ENCODE results near the gene KIF6. TPM values are rescaled to one million over a fixed set of nuclear protein-coding genes. Genes with fewer than 3 reads are reported as not detected.
A peak's percentile ranks its signal among the peaks of the same experiment; 100 is the strongest.

Gene KIF6
- total and polyA plus RNA-seq, 2 donors (not counting 1 experiment from before 2014, with no cell fraction given), result not detected

GRCh38 chr6:39362487-39362865, 362.7 kb downstream of the KIF6 start:
- peak overlapping the region; percentile 64 for H2AFZ ChIP-seq (ENCODE audit: insufficient read depth, low read depth, low read length, poor library complexity, severe bottlenecking)
- intact Hi-C loops (cut with micrococcal nuclease), result loop anchor here (5.0 kb wide), 3 partner anchors 530 to 1665 kb away; no protein-coding TSS in a partner anchor
- H3K4me1 Mint-ChIP-seq, result no peaks in the 10 kb centered on the region
- whole genome bisulfite sequencing (ENCODE audit: insufficient coverage), result 53% methylated on average over 3 of the region's 3 CpGs
- no peak overlapping the region for H3K9ac ChIP-seq (ENCODE audit: low read length)
- no peaks in the 10 kb centered on the region for H3K79me2 ChIP-seq (ENCODE audit: control insufficient read depth, insufficient read depth, low read length)
- TF ChIP-seq EZH2 (IDR thresholded peaks at IDR 0.05; ENCODE audit: borderline replicate concordance, insufficient read depth, low read depth, low read length, poor library complexity, severe bottlenecking), result no peak
- TF ChIP-seq, protein P1, sequence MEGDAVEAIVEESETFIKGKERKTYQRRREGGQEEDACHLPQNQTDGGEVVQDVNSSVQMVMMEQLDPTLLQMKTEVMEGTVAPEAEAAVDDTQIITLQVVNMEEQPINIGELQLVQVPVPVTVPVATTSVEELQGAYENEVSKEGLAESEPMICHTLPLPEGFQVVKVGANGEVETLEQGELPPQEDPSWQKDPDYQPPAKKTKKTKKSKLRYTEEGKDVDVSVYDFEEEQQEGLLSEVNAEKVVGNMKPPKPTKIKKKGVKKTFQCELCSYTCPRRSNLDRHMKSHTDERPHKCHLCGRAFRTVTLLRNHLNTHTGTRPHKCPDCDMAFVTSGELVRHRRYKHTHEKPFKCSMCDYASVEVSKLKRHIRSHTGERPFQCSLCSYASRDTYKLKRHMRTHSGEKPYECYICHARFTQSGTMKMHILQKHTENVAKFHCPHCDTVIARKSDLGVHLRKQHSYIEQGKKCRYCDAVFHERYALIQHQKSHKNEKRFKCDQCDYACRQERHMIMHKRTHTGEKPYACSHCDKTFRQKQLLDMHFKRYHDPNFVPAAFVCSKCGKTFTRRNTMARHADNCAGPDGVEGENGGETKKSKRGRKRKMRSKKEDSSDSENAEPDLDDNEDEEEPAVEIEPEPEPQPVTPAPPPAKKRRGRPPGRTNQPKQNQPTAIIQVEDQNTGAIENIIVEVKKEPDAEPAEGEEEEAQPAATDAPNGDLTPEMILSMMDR (IDR thresholded peaks at IDR 0.05), result no peak
- ChIA-PET POLR2A (no interaction called here), CTCF (interaction anchor here (0.7 to 3.2 kb wide), 8 partner anchors 8 to 1666 kb away, joined by 3 to 14 read pairs (median 4); no protein-coding TSS in a partner anchor)
- peaks cover 3% of the 10 kb centered on the region in 2 donors for H3K4me1 ChIP-seq (ENCODE audit: control insufficient read depth in 2 of 2, insufficient read depth in 2 of 2, low read length in 2 of 2)
- H3K9me3 Mint-ChIP-seq (ENCODE audit: insufficient read depth), result no peaks in the 10 kb centered on the region
- H3K9me3 ChIP-seq (ENCODE audit: control extremely low read depth in 1 of 3, control insufficient read depth in 2 of 3, insufficient read depth in 1 of 3, low read length in 2 of 3), result no peaks in the 10 kb centered on the region
- H4K20me1 ChIP-seq (ENCODE audit: control insufficient read depth, insufficient read depth, low read length, poor library complexity, severe bottlenecking), result no peaks in the 10 kb centered on the region
- H3K4me2 ChIP-seq (replicated peaks; ENCODE audit: low read depth, low read length, poor library complexity, severe bottlenecking), result no peak overlapping the region
- no peaks in the 10 kb centered on the region for H3K36me3 ChIP-seq (replicated peaks in 1 of 2; ENCODE audit: control extremely low read depth in 1 of 2, control insufficient read depth in 1 of 2, extremely low read depth in 1 of 2, insufficient read depth in 2 of 2, low read length in 1 of 2)
- no peak overlapping the region for H3K27ac ChIP-seq (ENCODE audit: low read length in 2 of 2)
- H3K4me3 ChIP-seq (ENCODE audit: control extremely low read depth in 1 of 5, extremely low read depth in 1 of 5, insufficient read depth in 1 of 5, low read depth in 2 of 5, low read length in 4 of 5), result no peak overlapping the region
- DNase-seq, result no peak
- H3K27me3 Mint-ChIP-seq, result peaks cover 9% of the 10 kb centered on the region
- no peak overlapping the region for H3K27ac Mint-ChIP-seq
- no peaks in the 10 kb centered on the region for H3K27me3 ChIP-seq (replicated peaks in 1 of 4; ENCODE audit: control extremely low read depth in 1 of 4, control insufficient read depth in 3 of 4, insufficient read depth in 4 of 4, low read length in 3 of 4)
- no peak for ATAC-seq (ENCODE audit: low read depth)
- no peak overlapping the region for H3K4me3 Mint-ChIP-seq

DNA sequence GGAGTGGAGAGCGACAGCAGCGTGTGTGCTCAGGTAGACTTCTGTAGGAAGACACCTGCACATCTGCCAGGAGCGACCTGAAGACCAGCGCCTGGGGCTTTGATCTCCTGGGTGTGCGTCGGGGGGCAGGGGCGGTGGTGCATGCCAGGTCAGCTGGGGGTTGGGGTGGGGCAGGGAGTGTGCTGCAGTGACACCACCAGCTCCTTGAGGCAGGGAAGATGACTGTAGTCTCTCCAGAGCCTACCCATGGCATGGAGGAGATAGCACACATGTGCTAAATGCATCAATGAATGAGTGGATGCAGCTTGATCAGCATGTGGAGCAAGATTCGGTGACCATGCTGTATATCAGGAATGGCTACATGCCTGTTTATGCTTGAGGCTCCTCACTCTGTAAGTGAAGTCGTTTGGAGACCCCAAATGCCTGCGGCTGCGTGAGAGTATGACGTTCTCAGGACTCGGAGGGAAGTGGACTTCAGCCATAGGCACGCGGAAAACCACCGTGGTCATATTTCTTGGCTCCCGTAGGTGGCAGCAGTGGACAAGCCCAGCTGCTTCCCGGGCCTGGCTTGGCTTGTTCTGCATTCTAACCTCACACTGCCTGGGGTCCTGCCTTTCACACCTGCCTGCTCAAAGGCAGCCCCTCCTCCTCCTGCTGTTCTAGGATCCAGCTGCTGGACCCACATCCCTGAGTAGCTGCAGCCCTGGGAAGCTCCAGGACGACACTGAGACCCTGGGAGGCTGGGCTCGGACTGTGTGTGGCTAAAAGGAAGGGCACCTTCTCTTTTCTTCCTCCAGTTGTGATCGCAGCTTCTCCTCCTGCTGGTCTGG, 363.3 kb downstream of the KIF6 start:
- Histone ChIP-seq H3K27ac (ENCODE audit: low read length in 2 of 2) (no peak overlapping the region), H3K9ac (ENCODE audit: low read length) (no peak overlapping the region), H3K79me2 (ENCODE audit: control insufficient read depth, insufficient read depth, low read length) (no peaks in the 10 kb centered on the region), H3K9me3 (ENCODE audit: control extremely low read depth in 1 of 3, control insufficient read depth in 2 of 3, insufficient read depth in 1 of 3, low read length in 2 of 3) (no peaks in the 10 kb centered on the region), H3K4me1 (ENCODE audit: control insufficient read depth in 2 of 2, insufficient read depth in 2 of 2, low read length in 2 of 2) (peaks cover 3% of the 10 kb centered on the region in 2 donors), H3K4me3 (ENCODE audit: control extremely low read depth in 1 of 5, extremely low read depth in 1 of 5, insufficient read depth in 1 of 5, low read depth in 2 of 5, low read length in 4 of 5) (no peak overlapping the region), H4K20me1 (ENCODE audit: control insufficient read depth, insufficient read depth, low read length, poor library complexity, severe bottlenecking) (no peaks in the 10 kb centered on the region), H2AFZ (ENCODE audit: insufficient read depth, low read depth, low read length, poor library complexity, severe bottlenecking) (peak overlapping the region; percentile 64), H3K4me2 (replicated peaks; ENCODE audit: low read depth, low read length, poor library complexity, severe bottlenecking) (peak overlapping the region; percentile 21), H3K36me3 (replicated peaks in 1 of 2; ENCODE audit: control extremely low read depth in 1 of 2, control insufficient read depth in 1 of 2, extremely low read depth in 1 of 2, insufficient read depth in 2 of 2, low read length in 1 of 2) (no peaks in the 10 kb centered on the region), H3K27me3 (replicated peaks in 1 of 4; ENCODE audit: control extremely low read depth in 1 of 4, control insufficient read depth in 3 of 4, insufficient read depth in 4 of 4, low read length in 3 of 4) (no peaks in the 10 kb centered on the region)
- ChIA-PET CTCF (interaction anchor here (0.7 to 3.2 kb wide), 8 partner anchors 9 to 1666 kb away, joined by 3 to 14 read pairs (median 4); no protein-coding TSS in a partner anchor), POLR2A (no interaction called here)
- no peak overlapping the region for H3K4me3 Mint-ChIP-seq
- intact Hi-C loops (cut with micrococcal nuclease), result loop anchor here (5.0 kb wide), 3 partner anchors 530 to 1665 kb away; no protein-coding TSS in a partner anchor
- ATAC-seq (ENCODE audit: low read depth) (peak; percentile 63), DNase-seq (peak; percentile 67)
- 38% methylated on average over 20 of the region's 21 CpGs for WGBS (ENCODE audit: insufficient coverage)
- no peaks in the 10 kb centered on the region for H3K9me3 Mint-ChIP-seq (ENCODE audit: insufficient read depth)
- peaks cover 13% of the 10 kb centered on the region for H3K27me3 Mint-ChIP-seq
- no peaks in the 10 kb centered on the region for H3K4me1 Mint-ChIP-seq
- TF ChIP-seq EZH2 (IDR thresholded peaks at IDR 0.05; ENCODE audit: borderline replicate concordance, insufficient read depth, low read depth, low read length, poor library complexity, severe bottlenecking), result no peak
- TF ChIP-seq, protein P1 (IDR thresholded peaks at IDR 0.05), result peak; percentile 83
- no peak overlapping the region for H3K27ac Mint-ChIP-seq

Measured in B cell (primary cell).